GM21723 (cell line): ENCODE data around the gene OR8I2.
"Not testable (repeated sequence)": the region's sequence is repeated elsewhere in the genome, so short reads cannot be mapped to it uniquely, and the experiment has no call there.

ENCODE experiments used
- ATAC-seq: cut with Tn5 transposase; IDR thresholded peaks from one replicate; pipeline ENCODE4 v1.9.1; 2021; ENCODE audit warnings: mild to moderate bottlenecking, moderate library complexity; ENCODE audit not compliant: unreplicated experiment

OR8I2 gene

DNA sequence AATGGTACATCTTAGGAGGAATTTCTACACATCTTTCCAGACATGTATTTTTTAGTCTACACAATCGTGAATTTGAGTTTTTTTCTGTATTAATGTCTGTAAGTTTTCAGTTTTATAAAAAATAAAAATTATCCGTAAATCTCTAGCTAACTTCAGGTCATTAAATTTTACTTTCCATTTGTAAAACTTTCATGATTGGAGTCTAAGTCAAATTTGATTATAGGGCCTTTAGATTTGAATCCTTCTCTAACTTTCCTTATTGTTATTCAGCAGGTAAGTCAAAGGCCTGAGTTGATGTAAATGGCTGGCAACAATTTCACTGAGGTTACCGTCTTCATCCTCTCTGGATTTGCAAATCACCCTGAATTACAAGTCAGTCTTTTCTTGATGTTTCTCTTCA is at the start of gene OR8I2:
TSS of gene OR8I2 (plus strand) at position 301 of the 400 bp plus-strand sequence. CDS start at position 301, 0 bp downstream.
- no peak for ATAC-seq

DNA sequence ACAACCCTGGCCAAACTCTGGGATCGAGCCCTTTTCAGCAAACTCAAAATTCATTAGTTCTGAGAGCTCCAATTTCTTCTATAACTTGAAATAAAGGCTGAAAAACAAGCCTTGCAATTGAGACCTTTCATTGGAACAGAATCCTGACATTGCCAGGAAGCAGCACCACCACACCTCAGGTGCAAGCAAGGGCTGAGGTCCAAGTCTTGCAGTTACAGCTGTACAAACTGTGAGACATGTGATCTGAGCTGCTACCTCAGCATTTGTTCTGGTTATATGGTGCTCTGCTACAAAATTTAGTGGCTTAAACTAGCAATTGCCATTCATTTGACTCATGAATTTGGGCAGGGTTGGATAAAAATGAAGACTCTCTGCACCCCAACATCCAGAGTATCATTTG is 47.6 kb upstream of the OR8I2 start:
- ATAC-seq = no peak

DNA sequence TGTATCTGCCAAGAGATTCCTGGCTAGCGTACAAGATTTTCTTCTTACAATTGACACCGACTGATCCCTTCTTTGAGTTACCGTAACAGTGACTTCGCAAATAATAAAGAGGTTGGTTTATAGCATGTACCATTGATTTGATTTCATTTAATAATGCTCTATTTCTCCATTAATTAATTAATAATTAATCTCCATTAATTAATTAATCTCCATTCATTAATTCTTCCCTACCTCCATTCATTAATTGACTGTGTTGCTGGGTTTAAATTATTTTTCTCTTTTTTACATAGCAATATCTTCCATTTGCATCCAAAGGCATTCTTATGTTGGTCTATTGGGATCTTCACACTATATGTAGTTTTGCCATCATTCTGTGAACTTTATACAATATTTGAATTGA is 44.6 kb upstream of the OR8I2 start:
- no peak for ATAC-seq

DNA sequence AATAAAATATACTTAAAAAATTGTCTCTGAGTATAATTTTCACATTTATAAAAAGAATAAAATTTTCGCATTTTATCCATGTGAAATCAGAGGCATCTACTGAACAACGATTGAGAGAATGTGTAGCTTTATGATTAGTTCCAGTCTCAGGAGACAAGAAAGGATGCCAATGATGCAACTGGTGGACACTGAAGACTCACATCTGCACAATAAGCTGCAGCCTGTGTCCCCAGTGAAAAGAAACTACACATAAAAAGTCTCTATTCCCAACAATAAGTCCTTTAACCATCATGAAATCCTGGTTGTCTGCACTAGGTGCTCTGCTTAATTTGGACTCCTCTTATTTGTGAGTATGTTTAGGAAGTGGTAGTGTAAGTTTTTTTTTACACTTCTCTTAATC is 43.6 kb upstream of the OR8I2 start:
- no peak for ATAC-seq

DNA sequence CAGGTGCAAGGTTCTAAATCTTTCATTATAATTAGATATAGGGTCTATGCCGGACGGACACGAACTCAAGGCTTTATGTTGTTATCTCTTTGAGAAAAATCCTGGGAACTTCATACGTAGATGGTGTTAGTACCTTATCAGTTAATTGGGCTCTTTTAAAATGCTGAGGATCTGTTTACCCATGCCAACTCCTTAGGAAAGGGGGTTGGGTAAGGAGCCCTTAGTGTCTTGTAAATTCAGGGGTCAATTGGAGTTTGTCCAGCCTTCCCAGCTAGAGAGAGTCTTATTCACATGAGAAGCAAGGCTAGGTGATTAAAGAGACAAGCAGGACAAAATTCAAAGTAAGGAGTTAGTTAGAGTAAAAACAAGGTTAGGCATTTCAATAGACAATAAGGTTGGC is 36.7 kb upstream of the OR8I2 start:
- not testable (repeated sequence) for ATAC-seq

DNA sequence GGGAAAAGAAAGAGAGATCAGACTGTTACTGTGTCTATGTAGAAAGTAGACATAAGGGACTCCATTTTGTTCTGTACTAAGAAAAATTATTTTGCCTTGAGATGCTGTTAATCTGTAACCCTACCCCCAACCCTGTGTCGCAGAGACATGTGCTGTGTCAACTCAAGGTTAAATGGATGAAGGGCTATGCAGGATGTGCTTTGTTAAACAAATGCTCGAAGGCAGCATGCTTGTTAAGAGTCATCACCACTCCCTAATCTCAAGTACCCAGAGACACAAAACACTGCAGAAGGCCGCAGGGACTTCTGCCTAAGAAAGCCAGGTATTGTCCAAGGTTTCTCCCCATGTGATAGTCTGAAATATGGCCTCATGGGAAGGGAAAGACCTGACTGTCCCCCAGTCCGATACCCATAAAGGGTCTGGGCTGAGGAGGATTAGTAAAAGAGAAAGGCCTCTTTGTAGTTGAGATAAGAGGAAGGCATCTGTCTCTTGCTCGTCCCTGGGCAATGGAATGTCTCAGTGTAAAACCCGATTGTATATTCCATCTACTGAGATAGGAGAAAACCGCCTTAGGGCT is 35.4 kb upstream of the OR8I2 start:
- not testable (repeated sequence) for ATAC-seq

DNA sequence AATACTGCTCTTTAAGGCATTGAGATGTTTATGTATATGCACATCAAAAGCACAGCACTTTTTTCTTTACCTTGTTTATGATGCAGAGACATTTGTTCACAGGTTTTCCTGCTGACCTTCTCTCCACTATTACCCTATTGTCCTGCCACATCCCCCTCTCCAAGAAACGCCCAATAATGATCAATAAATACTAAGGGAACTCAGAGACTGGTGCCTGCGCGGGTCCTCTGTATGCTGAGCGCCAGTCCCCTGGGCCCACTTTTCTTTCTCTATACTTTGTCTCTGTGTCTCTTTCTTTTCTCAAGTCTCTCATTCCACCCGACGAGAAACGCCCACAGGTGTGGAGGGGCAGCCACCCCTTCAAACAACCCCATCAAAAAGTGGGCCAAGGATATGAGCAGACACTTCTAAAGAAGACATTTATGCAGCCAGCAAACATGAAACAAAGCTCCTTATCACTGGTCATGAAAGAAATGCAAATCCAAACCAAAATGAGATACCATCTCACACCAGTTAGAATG is 34.8 kb upstream of the OR8I2 start:
- ATAC-seq = not testable (repeated sequence)

DNA sequence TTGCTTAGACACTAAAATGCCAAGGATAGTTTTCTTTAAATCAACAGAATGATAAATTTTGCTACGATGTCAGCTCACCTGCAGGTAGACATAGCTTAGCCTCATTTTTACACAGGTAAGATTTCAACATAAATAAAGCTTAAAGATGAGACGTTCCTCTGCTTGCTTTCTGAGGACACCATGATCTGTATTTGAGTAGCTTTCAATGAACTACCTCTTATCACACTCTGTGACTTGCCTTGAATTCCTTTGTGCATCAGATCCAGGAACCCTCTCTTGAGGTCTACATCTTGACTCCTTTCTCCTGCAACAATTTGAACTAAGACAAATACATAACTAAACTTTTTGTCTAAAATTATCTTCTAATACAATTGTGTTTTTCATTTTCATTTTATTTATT is 26.1 kb upstream of the OR8I2 start:
- ATAC-seq = no peak

DNA sequence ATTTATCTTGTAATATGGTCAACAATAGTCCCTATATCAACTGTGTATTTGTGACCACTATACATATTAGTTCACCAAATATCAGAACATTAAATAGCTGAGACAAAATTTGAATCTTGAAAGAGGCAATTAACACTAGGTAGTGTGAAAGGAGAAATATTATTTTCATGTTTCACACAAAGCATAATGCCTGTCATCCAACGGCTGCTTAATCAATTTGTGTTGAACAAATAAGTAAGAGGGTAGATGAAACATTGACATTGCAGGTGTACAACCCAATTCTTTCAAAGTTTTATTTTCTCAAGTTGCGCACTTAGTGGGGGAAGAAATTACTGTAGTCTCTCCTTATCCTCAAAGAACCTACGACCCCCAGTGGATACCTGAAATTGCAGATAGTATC is 3.4 kb upstream of the OR8I2 start:
- no peak for ATAC-seq

DNA sequence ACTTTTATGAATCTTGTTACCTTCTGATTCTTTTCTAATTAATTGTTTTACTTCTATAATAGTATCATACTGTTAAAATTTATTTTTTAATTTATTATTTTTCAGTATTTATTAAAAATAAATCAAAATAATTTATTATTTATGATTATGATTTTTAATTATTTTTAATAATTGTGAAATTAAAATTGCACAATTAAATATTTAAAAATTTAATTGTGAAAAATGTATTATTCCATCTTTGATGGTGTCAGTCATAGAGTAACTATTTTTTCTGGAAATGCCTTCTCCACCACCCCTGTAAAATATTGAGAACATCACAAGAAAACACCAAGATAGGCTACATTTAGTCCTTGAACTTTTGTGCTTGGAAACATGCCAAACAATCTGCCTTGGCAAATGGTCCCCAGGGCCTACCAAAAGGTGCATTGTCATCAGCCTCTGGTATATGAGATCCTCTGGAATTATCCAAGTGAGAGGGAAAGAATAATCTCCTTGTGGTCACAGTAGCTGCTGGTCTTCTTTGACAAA is 10.2 kb downstream of the OR8I2 start, which contains the start of gene OR8H2:
TSS of gene OR8H2 (plus strand) at position 478 of the 528 bp plus-strand sequence. CDS start 1,356 bp downstream, outside the sequence.
- ATAC-seq = no peak

DNA sequence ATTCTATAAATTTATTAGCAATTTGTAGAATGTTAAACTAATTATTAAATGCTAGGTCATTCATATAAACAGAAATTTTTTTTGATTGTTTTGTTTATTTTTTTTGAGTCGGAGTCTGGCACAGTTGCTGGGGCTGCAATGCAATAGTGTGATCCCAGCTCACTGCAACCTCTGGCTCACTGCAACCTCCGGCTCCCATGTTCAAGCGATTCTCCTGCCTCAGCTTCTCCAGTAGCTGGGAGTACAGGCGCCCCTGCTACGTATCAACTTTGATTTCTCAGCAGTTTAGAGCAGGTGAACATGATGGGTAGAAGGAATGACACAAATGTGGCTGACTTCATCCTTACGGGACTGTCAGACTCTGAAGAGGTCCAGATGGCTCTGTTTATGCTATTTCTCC is 29.0 kb downstream of the OR8I2 start, which contains the start of gene OR8H3:
TSS of gene OR8H3 (plus strand) at position 301 of the 400 bp plus-strand sequence. CDS start at position 301, 0 bp downstream.
- ATAC-seq = no peak

DNA sequence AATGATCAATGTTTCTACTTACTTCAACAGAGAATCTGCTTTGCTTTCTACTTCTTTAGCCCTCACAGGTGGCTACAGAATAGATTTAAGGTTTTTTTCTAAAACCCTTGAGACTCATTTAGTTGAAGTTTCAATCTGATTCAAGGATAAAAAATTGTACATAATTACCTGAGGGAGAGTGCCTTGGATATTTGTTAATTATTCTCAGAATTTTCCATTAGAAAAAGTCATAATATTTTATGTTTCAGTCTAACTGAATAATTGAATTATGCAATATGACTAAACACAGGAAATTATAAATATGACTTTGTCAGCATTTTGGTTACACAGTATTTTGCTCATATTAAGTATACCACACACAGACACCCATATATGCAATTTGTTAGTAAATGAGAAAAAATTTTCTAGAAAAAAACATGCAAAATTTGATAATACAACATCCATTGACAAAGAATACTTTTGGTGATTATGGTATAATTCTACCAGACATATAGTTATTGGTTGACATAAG is 47.1 kb downstream of the OR8I2 start, which contains the start of gene OR8J3:
TSS of gene OR8J3 (minus strand) at position 51 of the 511 bp plus-strand sequence. CDS start 2,483 bp downstream, outside the sequence.
- ATAC-seq = no peak

DNA sequence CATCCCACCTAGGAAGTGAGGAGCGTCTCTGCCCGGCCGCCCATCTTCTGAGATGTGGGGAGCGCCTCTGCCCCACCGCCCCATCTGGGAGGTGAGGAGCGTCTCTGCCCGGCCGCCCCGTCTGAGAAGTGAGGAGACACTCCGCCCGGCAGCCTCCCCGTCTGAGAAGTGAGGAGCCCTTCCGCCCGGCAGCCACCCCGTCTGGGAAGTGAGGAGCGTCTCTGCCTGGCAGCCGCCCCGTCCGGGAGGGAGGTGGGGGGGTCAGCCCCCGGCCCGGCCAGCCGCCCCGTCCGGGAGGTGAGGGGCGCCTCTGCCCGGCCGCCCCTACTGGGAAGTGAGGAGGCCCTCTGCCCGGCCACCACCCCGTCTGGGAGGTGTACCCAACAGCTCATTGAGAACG is 50.6 kb downstream of the OR8I2 start:
- not testable (repeated sequence) for ATAC-seq
